ENCODE results near the gene EYS.

GRCh38 chr6:64257586-64257985, 1449.4 kb downstream of the EYS start:
- TF ChIP-seq, protein P1, sequence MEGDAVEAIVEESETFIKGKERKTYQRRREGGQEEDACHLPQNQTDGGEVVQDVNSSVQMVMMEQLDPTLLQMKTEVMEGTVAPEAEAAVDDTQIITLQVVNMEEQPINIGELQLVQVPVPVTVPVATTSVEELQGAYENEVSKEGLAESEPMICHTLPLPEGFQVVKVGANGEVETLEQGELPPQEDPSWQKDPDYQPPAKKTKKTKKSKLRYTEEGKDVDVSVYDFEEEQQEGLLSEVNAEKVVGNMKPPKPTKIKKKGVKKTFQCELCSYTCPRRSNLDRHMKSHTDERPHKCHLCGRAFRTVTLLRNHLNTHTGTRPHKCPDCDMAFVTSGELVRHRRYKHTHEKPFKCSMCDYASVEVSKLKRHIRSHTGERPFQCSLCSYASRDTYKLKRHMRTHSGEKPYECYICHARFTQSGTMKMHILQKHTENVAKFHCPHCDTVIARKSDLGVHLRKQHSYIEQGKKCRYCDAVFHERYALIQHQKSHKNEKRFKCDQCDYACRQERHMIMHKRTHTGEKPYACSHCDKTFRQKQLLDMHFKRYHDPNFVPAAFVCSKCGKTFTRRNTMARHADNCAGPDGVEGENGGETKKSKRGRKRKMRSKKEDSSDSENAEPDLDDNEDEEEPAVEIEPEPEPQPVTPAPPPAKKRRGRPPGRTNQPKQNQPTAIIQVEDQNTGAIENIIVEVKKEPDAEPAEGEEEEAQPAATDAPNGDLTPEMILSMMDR (conservative IDR thresholded peaks at IDR 0.05): no peak
- no peak for TF ChIP-seq ZFX (IDR thresholded peaks at IDR 0.05)

Measured in C4-2B (cell line).